Measurements from ENCODE around the gene STAMBP. TPM values are rescaled to one million over a fixed set of nuclear protein-coding genes. Genes with fewer than 3 reads are reported as not detected.
"Not testable (repeated sequence)": the region's sequence is repeated elsewhere in the genome, so short reads cannot be mapped to it uniquely, and the experiment has no call there.

STAMBP gene
- total RNA-seq, result 27.7 TPM
- long read RNA-seq, full-length matches to known transcripts, result 40 of 56 reads
- long read RNA-seq, partial matches to known transcripts, result 5 of 56 reads
- long read RNA-seq, other reads (novel, unspliced or antisense), result 11 of 56 reads

DNA sequence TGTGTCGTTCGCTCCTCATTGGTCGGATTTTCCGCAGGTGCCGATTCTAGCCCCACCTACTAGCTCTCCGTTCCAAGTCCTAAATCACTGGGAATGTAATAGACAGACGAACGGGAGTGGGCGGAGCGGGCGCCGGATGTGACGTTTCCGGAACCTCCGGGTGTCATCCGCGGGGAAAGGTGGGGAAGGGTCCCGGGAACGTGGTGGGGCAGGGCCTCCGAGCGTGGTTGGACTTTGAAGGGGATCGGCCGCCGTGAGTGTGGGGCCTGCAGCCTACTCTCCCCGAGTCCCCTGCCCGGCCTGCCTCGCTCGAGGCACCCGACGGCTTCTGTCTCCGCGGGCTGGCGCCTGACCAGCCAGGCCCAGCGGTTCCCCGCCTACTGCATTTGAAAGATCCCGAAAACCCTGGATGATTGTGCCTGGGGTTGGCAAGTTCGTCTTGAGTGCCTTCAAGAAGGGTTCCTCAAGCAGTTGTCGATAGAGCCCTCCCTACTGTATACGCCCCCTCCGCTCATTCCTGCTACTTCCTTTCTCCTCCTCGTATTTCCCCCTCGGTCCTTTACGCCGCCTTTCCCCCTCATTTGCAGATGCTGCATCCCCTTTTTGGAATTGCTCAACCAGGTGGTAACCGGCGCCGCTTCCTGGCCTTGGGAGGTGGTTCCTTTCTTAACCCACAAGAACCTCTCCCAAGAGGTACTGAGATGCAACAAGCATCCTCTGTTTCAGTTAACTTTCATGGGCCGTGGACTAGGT is at the start of gene STAMBP:
Gene STAMBP (plus strand): TSS at position 144 of the 753 bp plus-strand sequence. CDS start 1,896 bp downstream, outside the sequence.
- DNase-seq, result peak; percentile 98
- ATAC-seq (ENCODE audit: poor library complexity), result peak; percentile 99
- intact Hi-C loops (cut with DNase I), result loop anchor here (10.0 kb wide), 4 partner anchors 316 to 756 kb away; partner anchors contain the start of gene BOLA3

- intact Hi-C loops (cut with DNase I), result loop anchor here (10.0 kb wide), 1 partner anchor 85 kb away; no protein-coding TSS in a partner anchor
- DNase-seq (peak; percentile 98), ATAC-seq (ENCODE audit: poor library complexity) (peak; percentile 100)
Measured at GRCh38 chr2:73779467-73780236, 49.1 kb upstream of the STAMBP start, which contains the start of gene DUSP11. Gene DUSP11 (minus strand): TSS chr2:73780103. CDS start chr2:73779974, 129 bp downstream.

- intact Hi-C loops (cut with DNase I), result no loop called here
- ATAC-seq (ENCODE audit: poor library complexity) (no peak), DNase-seq (no peak)
Measured at GRCh38 chr2:73780237-73780582, 48.6 kb upstream of the STAMBP start.

DNA sequence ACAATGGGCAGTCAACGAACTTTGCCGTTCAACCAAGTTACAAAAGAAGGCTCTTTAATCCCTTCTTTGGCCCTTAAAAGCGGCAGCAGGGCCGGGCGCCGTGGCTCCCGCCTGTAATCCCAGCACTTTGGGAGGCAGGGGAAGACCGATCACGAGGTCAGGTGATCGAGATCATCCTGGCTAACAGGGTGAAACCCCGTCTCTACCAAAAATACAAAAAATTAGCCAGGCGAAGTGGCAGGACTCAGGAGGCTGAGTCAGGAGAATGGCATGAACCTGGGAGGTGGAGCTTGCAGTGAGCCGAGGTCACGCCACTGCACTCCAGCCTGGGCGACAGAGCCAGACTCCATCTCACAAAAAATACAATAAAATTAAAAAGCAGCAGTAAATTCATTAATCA is 45.4 kb upstream of the STAMBP start:
- ATAC-seq (ENCODE audit: poor library complexity); DNase-seq; intact Hi-C loops (cut with DNase I): not testable (repeated sequence)

DNA sequence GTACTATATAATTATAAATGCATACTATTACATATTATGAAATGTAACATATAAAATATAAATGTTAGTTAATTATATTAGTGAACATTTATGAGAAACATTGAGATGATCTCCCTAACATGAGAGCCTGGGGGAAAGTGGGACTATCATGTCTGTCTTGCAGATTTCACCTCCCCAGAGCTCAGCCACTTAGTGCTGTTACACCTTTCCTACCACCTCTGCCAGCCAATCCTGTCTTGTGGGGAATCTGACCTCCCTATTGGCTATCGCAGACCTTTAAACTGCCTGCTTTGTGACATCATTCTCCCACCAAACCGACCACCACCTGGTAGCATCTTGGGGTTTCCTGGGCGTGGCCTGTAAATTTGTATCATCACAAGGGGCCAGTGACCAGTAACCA is 44.9 kb upstream of the STAMBP start, which contains the start of gene C2orf78:
Gene C2orf78 (plus strand): TSS at position 301 of the 400 bp plus-strand sequence. CDS start 127 bp downstream, outside the sequence.
- ATAC-seq (ENCODE audit: poor library complexity); intact Hi-C loops (cut with DNase I); DNase-seq: not testable (repeated sequence)

- intact Hi-C loops (cut with DNase I), result no loop called here
- DNase-seq (no peak), ATAC-seq (ENCODE audit: poor library complexity) (no peak)
Measured at GRCh38 chr2:73811878-73812277, 16.9 kb upstream of the STAMBP start.

GRCh38 chr2:73812635-73813034 is 16.1 kb upstream of the STAMBP start:
- intact Hi-C loops (cut with DNase I), result no loop called here

DNA sequence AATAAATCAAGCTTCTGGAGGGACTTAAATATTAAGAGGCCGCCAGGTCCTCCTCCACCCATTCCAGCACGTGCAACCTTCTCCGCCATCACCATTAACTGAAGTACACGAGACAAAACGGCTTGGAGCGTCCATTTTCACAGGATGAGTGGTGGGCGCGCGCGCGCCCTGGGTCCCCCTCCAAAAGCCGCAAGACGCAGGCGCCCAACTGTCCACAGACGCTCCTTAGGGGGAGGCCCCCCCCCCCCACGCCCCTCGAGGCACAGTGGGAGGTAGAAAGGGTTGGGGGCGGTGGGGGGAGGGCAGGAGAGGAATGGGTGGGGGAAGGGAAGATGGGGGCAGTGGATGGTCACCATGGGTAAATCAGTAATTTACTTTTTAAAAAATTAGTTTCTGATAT is 10.5 kb upstream of the STAMBP start:
- intact Hi-C loops (cut with DNase I), result no loop called here
- ATAC-seq (ENCODE audit: poor library complexity) (no peak), DNase-seq (no peak)

More at GRCh38 chr2:73812635-73813034, 16.1 kb upstream of the STAMBP start:
- DNase-seq, result no peak
- ATAC-seq (ENCODE audit: poor library complexity), result no peak

DNA sequence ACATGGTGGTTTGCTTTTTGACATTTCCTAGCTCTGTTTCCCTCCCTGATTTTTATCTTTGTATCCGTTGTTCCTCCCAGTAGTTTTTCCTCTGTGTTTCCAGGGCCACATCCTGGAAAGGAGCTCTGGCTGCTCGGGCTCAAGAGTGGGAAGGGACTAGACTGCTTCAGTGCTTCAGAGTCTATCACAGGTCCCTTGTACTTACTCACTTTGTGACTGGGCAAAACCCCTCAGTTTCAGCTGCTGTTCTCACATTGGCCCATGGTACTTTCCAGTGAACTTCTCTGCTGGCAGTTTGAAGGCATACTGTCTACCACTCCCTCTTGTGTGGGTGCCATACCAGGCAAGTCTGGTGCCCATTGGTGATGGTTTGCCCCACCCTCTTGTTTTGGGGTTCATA is 7.5 kb upstream of the STAMBP start:
- ATAC-seq (ENCODE audit: poor library complexity), result no peak
- intact Hi-C loops (cut with DNase I), result loop anchor here (10.0 kb wide), 4 partner anchors 324 to 764 kb away; partner anchors contain the start of gene BOLA3
- DNase-seq, result no peak

GRCh38 chr2:73821669-73822068 is 7.1 kb upstream of the STAMBP start:
- DNase-seq (no peak), ATAC-seq (ENCODE audit: poor library complexity) (no peak)
- intact Hi-C loops (cut with DNase I), result loop anchor here (10.0 kb wide), 4 partner anchors 323 to 763 kb away; partner anchors contain the start of gene BOLA3

DNA sequence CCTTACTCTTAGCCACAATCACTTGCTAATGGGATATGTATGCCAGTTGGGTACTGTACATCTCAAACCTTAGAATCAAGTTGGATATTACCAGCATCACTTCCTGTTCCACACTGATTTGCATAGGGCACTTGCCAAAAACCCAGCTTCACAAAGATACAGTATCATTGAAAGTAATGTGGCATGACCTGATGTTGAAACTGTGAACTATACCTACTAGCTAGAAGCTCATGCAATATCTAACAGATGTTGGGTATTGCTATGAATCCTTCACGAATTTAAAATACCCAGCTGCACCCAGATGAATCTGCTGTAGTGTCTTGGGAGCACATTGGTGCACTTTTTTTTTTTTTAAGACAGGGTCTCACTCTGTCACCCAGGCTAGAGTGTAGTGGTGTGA is 6.5 kb upstream of the STAMBP start:
- DNase-seq (no peak), ATAC-seq (ENCODE audit: poor library complexity) (no peak)
- intact Hi-C loops (cut with DNase I), result loop anchor here (10.0 kb wide), 4 partner anchors 323 to 763 kb away; partner anchors contain the start of gene BOLA3

DNA sequence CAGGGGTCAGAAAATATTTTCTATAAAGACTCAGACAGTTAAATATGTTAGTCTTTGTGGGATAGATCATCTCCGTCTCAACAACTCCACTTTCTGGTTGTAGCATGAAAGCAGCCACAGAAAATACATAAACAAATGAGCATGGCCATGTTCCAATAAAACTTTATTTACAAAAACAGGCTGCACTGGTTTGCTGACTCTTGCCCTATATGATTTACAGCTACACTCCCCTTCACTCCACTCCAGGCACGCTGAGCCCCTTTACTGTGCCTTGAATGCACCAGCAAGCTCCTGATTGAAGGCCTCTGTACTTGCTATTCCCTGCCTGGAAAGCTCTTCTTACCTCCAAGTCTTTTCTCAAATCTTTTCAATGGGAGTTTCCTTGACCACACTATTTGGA is 5.8 kb upstream of the STAMBP start:
- no peak for ATAC-seq (ENCODE audit: poor library complexity)
- intact Hi-C loops (cut with DNase I), result loop anchor here (10.0 kb wide), 4 partner anchors 322 to 762 kb away; partner anchors contain the start of gene BOLA3
- no peak for DNase-seq

DNA sequence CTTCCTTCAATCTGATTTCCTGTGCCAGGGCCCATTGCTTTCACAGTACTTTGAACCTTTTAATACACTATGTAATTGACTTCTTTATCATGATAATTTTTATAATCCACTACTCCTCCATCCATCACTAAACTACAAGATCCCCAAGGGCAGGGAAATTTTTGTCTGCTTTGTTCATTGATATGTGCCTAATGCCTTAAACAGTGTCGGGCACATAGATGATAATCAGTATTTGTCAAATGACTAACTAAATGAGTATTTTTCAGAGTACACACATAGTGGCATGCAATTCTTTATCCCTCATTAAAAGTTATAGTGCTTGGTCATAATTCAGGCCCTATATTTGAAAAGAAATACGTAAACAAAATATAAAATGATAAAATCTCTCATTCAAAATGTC is 5.3 kb upstream of the STAMBP start:
- no peak for ATAC-seq (ENCODE audit: poor library complexity)
- no peak for DNase-seq
- intact Hi-C loops (cut with DNase I), result loop anchor here (10.0 kb wide), 4 partner anchors 321 to 761 kb away; partner anchors contain the start of gene BOLA3

DNA sequence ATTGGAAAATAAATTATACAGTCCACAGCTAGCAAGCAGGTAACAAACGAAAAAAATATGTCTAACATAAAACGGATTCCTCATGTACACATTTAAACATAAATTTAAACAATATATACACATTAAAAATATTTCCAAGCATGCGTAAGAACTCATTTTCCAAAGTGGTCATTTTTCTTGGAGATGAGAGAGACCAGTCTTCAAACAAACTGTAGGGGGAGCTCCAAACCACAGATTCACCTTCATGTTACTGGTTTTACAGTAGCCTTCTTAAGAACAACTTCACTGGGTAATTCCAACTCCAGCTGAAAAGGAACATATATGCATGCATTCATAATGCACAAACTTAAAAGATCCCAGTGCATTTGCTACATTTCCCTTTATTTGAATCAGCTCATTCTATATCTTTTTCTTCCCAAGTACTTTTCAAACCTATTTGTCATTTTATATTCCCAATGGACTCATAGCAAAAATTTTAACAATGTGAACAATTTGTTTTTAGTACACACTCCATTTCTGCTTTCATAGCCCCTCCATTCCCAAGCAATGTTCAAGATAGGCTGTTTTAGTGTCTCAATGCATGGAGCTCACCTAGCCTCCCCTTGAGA is 4.7 kb upstream of the STAMBP start:
- intact Hi-C loops (cut with DNase I), result loop anchor here (10.0 kb wide), 4 partner anchors 321 to 761 kb away; partner anchors contain the start of gene BOLA3
- ATAC-seq (ENCODE audit: poor library complexity), result peak; percentile 38
- no peak for DNase-seq

DNA sequence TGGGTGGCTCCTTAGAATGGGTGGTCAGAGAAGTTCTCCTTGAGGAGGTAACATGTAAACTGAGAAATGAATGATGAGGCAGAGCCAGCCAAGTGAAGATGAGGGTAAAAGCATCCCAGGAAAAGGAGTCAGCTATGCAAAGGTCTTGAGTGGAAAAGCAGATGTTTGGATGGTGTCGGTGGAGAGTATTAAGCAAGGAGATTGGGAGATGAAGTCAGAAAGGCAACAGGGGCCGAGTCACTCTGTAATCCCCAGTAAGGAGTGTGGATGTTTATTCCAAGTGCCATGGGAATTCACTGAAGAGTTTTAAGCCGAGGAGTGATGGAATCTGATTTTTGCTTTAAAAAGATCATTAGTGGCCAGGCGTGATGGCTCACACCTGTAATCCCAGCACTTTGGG is 3.4 kb upstream of the STAMBP start:
- DNase-seq (no peak), ATAC-seq (ENCODE audit: poor library complexity) (no peak)
- intact Hi-C loops (cut with DNase I), result loop anchor here (10.0 kb wide), 4 partner anchors 319 to 759 kb away; partner anchors contain the start of gene BOLA3

DNA sequence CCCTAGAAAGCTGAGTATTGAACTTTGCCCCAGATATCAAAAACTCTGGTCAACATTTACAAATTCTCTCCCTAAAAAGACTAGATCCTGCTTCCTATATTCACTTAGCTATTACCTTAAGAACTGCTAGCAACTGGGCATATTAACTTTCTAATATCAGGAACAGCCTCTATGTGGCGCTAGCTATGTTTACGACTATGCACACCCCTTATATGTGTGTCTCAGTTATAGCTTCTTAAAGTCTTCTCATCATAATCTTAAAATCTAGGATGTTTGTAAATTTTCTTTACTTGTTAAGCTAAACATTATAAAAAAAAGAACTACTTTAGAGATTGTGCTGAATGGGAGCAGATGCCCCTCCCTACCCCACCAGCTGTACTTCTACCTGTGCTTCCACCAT is 1.7 kb upstream of the STAMBP start:
- DNase-seq (no peak), ATAC-seq (ENCODE audit: poor library complexity) (no peak)
- intact Hi-C loops (cut with DNase I), result loop anchor here (10.0 kb wide), 4 partner anchors 318 to 758 kb away; partner anchors contain the start of gene BOLA3

DNA sequence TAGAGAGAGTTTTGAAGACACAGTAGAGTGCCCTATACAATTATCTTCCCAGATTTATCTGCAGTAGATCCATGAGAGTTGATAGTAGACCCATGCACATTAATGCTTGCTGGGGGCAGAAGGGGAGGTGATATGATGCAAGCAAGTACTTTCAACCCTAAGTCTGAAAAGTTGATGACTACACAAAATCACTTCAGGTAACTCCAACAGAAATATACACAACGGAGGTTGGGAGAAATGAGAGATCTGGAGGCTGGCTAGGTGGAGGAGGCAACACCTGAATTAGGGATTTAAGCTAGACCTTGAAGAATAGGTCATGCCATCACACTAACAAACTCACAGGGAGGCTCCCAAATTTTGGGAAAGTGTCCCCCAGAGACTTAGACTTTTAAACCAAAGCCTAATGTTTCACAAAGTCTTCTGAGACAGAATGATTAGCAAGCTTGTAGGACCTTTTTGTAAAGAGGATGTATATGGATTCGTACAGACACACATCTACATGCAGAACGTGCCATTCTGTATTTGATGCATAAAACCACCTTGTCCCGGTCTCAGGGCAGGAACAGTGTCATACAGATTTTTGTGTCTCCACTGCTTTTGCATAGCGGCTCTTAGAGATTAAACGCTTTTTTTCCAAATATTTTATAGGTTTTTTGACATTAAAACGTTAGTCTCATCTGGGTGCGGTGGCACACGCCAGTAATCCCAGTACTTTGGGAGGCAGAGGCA is 937 bp upstream of the STAMBP start:
- intact Hi-C loops (cut with DNase I), result loop anchor here (10.0 kb wide), 4 partner anchors 317 to 757 kb away; partner anchors contain the start of gene BOLA3
- ATAC-seq (ENCODE audit: poor library complexity) (no peak), DNase-seq (no peak)
